Esophagus muscularis mucosa (tissue), 3 donors: ENCODE results near the gene OR2F1.

Experiments used
- CTCF ChIP-seq, 3 experiments: fragments of 200-600 bp in 2 of 3; fragments of 450-650 bp in 1 of 3; sonication (generic) in 2 of 3; IDR thresholded peaks; one replicate each; pipeline ENCODE4 v1.5.1; 2017 to 2019; ENCODE audit warnings: antibody characterized with exemption in 3 of 3, mild to moderate bottlenecking in 2 of 3, moderate library complexity in 1 of 3
- POLR2A ChIP-seq: fragments of 450-650 bp; IDR thresholded peaks from one replicate; pipeline ENCODE4 v1.6.1; 2017; ENCODE audit warnings: antibody characterized with exemption, moderate library complexity, mild to moderate bottlenecking, low read depth

GRCh38 chr7:143992670-143993069 lies 38.0 kb downstream of the OR2F1 start:
- no peak for TF ChIP-seq CTCF (IDR thresholded peaks at IDR 0.05)
- TF ChIP-seq POLR2A, result no peak
